Activated T-cell treated with anti-CD3 and anti-CD28 coated beads for 4 hours (primary cell): ENCODE data around the gene MFN1.
"Not testable (repeated sequence)": the region's sequence is repeated elsewhere in the genome, so short reads cannot be mapped to it uniquely, and the experiment has no call there.

Experiments
- DNase-seq: peaks from one replicate; pipeline ENCODE4 v3.0.0-alpha.2; 2020

Gene MFN1

GRCh38 chr3:179347345-179348194, at the start of gene MFN1:
Gene MFN1 (plus strand): TSS chr3:179347709. CDS start chr3:179348852, 1,143 bp downstream.
- DNase-seq, result peak; percentile 85

DNA sequence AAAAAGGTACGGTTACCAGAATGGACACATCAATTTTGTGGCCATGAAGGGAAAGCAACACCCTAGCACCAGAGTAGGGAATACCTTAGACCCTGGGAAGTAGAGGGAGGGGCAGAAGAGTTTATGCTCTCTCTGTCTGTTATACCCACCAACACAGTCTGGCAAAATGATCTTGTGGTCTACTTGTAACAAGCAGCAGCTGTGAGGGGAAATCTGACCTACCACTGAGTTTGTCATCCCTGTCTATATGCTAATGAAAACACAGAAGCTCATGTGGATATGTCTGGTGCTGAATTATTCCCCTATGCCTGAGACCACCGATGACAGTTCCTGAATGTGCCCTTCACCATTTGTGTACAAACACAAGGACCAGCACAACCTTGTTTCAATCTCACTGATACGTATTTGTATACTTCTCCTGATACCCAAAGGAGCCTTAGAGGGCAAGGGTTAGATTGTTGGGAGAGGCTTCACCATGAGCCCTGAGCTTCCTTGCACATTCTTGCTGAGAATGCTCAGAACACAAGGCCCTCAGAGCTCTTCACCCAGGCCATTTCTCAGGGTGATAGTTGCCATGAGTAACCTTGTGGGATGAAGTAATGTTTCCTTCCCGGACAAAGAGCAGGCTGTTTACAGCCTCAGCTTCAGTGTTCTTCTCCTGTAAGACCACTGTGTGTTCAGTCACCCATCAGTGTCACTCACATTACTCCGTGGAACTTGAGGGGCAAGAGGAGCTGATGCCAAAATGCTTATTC, 49.4 kb upstream of the MFN1 start:
- DNase-seq, result no peak

GRCh38 chr3:179299316-179299715, 48.2 kb upstream of the MFN1 start:
- DNase-seq, result no peak

DNA sequence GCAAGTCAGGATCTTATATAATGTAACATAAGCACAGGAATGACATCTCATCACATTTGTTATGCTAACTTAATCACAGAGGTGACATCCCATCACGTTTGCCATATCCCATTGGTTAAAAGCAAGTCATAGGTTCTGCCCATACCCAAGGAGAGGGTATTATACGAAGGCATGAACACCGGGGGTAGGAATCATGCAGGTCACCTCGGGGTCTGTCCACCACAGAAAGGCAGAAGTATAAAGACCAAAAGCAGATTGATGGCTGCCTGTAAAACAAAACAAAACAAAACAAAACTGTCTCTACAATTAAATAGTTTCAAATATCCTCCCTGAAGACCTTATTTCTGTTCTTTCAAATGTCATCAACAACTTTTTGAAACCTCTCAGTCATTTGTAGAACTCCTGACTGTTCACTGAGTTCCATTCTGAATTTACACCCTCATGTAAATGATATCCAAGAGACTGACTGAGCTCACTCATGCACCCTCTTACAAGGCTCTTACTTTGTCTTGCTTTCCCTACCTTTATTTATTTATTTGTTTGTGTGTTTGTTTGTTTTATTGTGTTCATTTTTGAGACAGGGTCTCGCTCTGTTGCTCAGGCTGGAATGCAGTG, 47.4 kb upstream of the MFN1 start:
- no peak for DNase-seq

DNA sequence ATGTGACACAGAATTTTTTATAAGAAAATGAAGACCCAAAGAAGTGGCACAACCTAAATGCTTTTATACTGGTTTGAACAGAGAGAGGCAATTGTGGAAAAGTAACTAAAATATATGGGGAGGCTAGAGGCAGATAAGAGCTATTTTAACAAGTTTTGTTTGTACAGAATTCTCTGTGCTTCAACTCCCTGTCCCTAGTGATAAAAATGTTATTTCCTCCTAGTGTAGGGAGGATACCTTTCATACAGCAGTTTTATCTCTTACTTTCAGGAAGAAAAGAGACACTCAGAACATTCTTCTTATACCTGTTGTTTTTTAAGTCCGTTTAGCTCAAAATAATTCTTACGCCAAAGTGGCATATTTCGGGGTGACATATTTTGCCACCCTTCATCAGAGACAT, 45.9 kb upstream of the MFN1 start:
- no peak for DNase-seq

- DNase-seq, result no peak
Measured at GRCh38 chr3:179302111-179302510, 45.4 kb upstream of the MFN1 start.

- DNase-seq, result no peak
Measured at GRCh38 chr3:179304605-179305004, 42.9 kb upstream of the MFN1 start.

- not testable (repeated sequence) for DNase-seq
Measured at GRCh38 chr3:179307362-179307761, 40.1 kb upstream of the MFN1 start.

DNA sequence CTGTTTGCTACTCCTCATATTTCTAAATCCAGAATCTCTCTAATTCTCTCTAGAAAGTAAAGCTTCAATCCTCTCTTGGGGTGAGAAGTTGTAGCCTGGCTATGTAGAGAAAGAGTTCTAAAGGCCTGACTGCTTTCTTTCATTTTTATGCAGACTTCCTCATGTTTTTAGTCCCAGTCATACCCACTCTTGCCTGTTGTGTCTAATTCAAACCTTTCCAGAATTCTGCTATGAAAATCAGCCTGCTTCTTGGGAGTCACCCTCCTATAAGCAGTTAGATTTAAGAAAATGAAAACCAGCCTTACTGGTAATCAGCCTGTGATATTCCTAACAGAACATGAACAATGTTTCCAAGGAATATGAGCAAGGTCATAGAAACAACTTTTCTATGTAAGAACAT, 39.5 kb upstream of the MFN1 start:
- DNase-seq, result no peak

- no peak for DNase-seq
Measured at GRCh38 chr3:179309225-179310078, 38.1 kb upstream of the MFN1 start.

- DNase-seq, result no peak
Measured at GRCh38 chr3:179318876-179319275, 28.6 kb upstream of the MFN1 start.

GRCh38 chr3:179321668-179322285, 25.7 kb upstream of the MFN1 start:
- no peak for DNase-seq

- peak; percentile 76 for DNase-seq
Measured at GRCh38 chr3:179322286-179323196, 25.0 kb upstream of the MFN1 start, which contains the start of gene ZNF639. Gene ZNF639 (plus strand): TSS chr3:179323031. CDS start chr3:179328294, 5,263 bp downstream.

GRCh38 chr3:179323197-179324110, 24.1 kb upstream of the MFN1 start:
- peak; percentile 39 for DNase-seq

DNA sequence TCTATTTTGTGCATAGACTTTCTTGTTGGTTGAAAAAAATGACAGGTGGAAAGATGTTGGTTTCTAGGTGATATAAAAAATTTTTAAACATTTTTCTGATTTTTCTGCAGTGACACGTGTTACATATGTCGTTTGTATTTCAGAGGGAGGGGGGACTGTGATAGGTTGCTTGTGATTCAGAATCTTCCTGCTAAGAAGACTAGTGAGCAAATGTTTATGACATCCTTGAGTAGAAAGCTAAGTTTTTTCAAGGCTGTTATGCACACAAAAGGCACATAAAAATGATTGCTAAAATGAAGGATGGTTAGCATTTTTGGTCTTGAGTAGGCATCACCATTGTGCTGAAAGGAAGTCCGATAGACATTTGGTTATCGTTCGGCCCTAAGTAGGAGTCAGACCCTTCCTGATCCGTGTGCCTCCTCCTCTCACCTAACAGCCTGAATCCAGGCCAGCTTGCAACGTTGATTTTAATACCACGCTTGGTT, 23.2 kb upstream of the MFN1 start:
- DNase-seq, result no peak

- DNase-seq, result no peak
Measured at GRCh38 chr3:179330438-179330837, 17.1 kb upstream of the MFN1 start.

DNA sequence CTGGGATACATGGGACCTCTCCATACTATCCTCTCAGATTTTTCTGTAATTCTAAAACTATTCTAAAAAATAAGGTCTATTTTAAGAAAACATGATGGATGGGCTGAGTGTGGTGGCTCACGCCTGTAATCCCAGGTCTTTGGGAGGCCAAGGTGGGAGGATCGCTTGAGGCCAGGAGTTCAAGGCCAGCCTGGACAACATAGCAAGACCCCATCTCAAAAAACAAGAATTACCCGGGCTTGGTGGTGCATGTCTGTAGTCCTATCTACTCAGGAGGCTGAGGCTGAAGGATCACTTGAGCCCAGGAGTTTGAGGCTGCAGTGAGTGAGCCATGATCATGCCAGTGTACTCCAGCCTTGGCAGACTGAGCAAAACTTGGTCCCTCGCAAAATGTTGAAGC, 15.3 kb upstream of the MFN1 start:
- no peak for DNase-seq

DNA sequence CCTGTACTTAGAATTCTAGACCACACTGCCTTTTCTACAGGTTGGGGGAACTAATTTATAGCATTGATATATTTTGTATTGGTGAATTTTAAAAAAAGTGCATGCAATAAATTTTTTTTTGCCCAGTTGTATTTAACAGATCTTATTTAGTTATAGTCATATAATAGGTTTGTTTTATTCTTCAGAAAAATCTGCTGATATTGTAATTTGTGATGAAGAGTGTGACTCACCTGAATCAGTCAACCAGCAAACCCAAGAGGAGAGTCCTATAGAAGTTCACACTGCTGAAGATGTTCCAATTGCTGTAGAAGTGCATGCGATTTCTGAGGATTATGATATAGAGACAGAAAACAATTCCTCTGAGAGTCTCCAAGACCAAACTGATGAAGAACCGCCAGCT, 14.4 kb upstream of the MFN1 start:
- no peak for DNase-seq

DNA sequence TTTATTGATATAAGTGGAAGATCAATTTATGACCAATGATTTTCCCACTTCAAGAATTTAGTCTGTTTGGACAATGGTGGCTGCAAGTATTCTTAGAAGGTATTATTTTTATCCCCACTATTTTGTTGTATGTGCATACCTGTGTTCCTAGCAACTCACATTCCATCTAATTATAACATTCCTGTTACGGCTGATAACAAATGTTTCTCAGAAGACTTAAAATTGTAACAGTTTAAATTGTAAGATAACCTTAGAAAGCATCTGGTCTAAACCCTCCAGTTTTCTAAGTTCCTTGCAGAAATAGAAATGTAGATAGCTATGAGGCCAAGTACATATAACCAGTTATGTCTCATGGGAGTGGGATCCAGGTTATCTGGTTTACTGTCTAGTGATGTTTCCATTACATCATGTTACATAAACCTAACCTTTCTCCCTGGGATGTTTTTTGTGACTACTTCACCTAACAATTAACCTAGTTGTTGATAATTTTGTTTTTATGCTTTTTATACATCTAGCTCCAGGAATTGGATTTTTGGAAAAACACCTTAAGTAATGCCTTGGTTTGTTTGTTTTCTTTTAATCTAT, 11.1 kb upstream of the MFN1 start:
- no peak for DNase-seq
